ENCODE measurements around the gene C1GALT1. TPM values are rescaled to one million over a fixed set of nuclear protein-coding genes. Genes with fewer than 3 reads are reported as not detected.
"Not testable (repeated sequence)": the region's sequence is repeated elsewhere in the genome, so short reads cannot be mapped to it uniquely, and the experiment has no call there.

Gene C1GALT1
- total RNA-seq = 34.9 and 39.4 TPM in 2 replicates

- peak; percentile 50 for TF ChIP-seq CTCF (conservative IDR thresholded peaks at IDR 0.05; ENCODE audit: low read depth, low read length)
- peak within 1 kb of the TSS; percentile 91 for H3K4me3 ChIP-seq (ENCODE audit: low read depth, low read length)
- peak; percentile 86 for DNase-seq (ENCODE audit: low read depth)
Measured at GRCh38 chr7:7182156-7183060, at the start of gene C1GALT1. Gene C1GALT1, plus strand, starts transcription at chr7:7182544. Its CDS starts 51,776 bp downstream, at chr7:7234320.

GRCh38 chr7:7134046-7134445 is 48.3 kb upstream of the C1GALT1 start:
- TF ChIP-seq CTCF (conservative IDR thresholded peaks at IDR 0.05; ENCODE audit: low read depth, low read length) = no peak
- H3K4me3 ChIP-seq (ENCODE audit: low read depth, low read length) = no peak overlapping the region
- no peak for DNase-seq (ENCODE audit: low read depth)

- TF ChIP-seq CTCF (conservative IDR thresholded peaks at IDR 0.05; ENCODE audit: low read depth, low read length) = no peak
- no peak overlapping the region for H3K4me3 ChIP-seq (ENCODE audit: low read depth, low read length)
- no peak for DNase-seq (ENCODE audit: low read depth)
Measured at GRCh38 chr7:7135074-7135473, 47.3 kb upstream of the C1GALT1 start.

GRCh38 chr7:7135924-7136323 is 46.4 kb upstream of the C1GALT1 start:
- not testable (repeated sequence) for DNase-seq (ENCODE audit: low read depth); H3K4me3 ChIP-seq (ENCODE audit: low read depth, low read length)

GRCh38 chr7:7136466-7137381 is 45.6 kb upstream of the C1GALT1 start:
- H3K4me3 ChIP-seq (ENCODE audit: low read depth, low read length) = no peak overlapping the region
- DNase-seq (ENCODE audit: low read depth) = no peak
- no peak for TF ChIP-seq CTCF (conservative IDR thresholded peaks at IDR 0.05; ENCODE audit: low read depth, low read length)

- no peak overlapping the region for H3K4me3 ChIP-seq (ENCODE audit: low read depth, low read length)
- DNase-seq (ENCODE audit: low read depth) = no peak
- no peak for TF ChIP-seq CTCF (conservative IDR thresholded peaks at IDR 0.05; ENCODE audit: low read depth, low read length)
Measured at GRCh38 chr7:7138897-7139296, 43.4 kb upstream of the C1GALT1 start.

GRCh38 chr7:7143404-7143803 is 38.9 kb upstream of the C1GALT1 start:
- not testable (repeated sequence) for DNase-seq (ENCODE audit: low read depth); H3K4me3 ChIP-seq (ENCODE audit: low read depth, low read length)

- DNase-seq (ENCODE audit: low read depth); H3K4me3 ChIP-seq (ENCODE audit: low read depth, low read length): not testable (repeated sequence)
Measured at GRCh38 chr7:7145151-7145550, 37.2 kb upstream of the C1GALT1 start.

All from epithelial cell of proximal tubule (primary cell).